Mammary epithelial cell (primary cell): ENCODE data around the gene GALR3.

Source experiments
- EZH2 ChIP-seq: IDR thresholded peaks from 2 replicates; pipeline ENCODE4 v1.6.1; 2012; ENCODE audit warnings: low read length, inconsistent platforms, borderline replicate concordance
- TF ChIP-seq, protein P1 (sequence below), 2 donors: IDR thresholded peaks in 1 of 2; conservative IDR thresholded peaks in 1 of 2; 2 replicates each; pipeline ENCODE4 v1.5.1; 2011 to 2012; ENCODE audit warnings: inconsistent platforms in 2 of 2, low read length in 2 of 2, mild to moderate bottlenecking in 2 of 2, control low read depth in 1 of 2, low read depth in 1 of 2; ENCODE audit not compliant: insufficient read depth in 1 of 2; ENCODE audit errors: extremely low read depth in 1 of 2

DNA sequence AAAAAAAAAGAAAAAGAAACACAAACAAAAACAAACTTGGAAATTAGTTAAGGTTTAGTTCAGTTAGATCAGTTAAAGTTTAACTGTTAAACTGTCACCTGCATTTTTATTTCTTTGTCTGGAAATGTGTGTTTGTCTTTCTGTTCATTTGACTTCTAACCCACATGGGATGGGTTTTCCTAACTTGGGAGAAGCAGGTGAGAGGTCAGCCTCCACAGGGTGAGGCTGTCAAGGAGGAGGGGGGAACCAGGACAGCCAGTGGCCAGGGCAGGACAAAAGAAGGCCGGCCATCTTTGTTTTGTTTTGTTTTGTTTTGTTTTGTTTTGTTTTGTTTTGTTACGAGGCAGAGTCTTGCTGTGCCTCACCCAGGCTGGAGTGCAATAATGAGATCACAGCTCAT is 28.8 kb upstream of the GALR3 start:
- TF ChIP-seq, protein P1, sequence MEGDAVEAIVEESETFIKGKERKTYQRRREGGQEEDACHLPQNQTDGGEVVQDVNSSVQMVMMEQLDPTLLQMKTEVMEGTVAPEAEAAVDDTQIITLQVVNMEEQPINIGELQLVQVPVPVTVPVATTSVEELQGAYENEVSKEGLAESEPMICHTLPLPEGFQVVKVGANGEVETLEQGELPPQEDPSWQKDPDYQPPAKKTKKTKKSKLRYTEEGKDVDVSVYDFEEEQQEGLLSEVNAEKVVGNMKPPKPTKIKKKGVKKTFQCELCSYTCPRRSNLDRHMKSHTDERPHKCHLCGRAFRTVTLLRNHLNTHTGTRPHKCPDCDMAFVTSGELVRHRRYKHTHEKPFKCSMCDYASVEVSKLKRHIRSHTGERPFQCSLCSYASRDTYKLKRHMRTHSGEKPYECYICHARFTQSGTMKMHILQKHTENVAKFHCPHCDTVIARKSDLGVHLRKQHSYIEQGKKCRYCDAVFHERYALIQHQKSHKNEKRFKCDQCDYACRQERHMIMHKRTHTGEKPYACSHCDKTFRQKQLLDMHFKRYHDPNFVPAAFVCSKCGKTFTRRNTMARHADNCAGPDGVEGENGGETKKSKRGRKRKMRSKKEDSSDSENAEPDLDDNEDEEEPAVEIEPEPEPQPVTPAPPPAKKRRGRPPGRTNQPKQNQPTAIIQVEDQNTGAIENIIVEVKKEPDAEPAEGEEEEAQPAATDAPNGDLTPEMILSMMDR (conservative IDR thresholded peaks at IDR 0.05 in 1 of 2, IDR thresholded peaks at IDR 0.05 in 1 of 2; ENCODE audit: extremely low read depth in 1 of 2, insufficient read depth in 1 of 2, low read depth in 1 of 2, low read length in 2 of 2) = no peak
- TF ChIP-seq EZH2 = no peak
